NCI-H1417 treated with DMSO at 0.1 percent for 48 hours (cell line): ENCODE measurements around the gene TEX13A.

Source experiments
- DNase-seq: peaks from one replicate; lab custom pipeline; 2025; lab: John Stamatoyannopoulos, UW

Gene TEX13A

GRCh38 chrX:105173071-105173470 is 47.4 kb downstream of the TEX13A start:
- no peak for DNase-seq
